ENCODE measurements around the gene FASLG.

GRCh38 chr1:172661107-172661506, 2.2 kb downstream of the FASLG start:
- no peak for TF ChIP-seq GATA2 (IDR thresholded peaks at IDR 0.05; ENCODE audit: low read depth, low read length)
- TF ChIP-seq GATA3 (IDR thresholded peaks at IDR 0.05; ENCODE audit: low read depth, low read length), result no peak
